ENCODE data around the gene BLOC1S4.

DNA sequence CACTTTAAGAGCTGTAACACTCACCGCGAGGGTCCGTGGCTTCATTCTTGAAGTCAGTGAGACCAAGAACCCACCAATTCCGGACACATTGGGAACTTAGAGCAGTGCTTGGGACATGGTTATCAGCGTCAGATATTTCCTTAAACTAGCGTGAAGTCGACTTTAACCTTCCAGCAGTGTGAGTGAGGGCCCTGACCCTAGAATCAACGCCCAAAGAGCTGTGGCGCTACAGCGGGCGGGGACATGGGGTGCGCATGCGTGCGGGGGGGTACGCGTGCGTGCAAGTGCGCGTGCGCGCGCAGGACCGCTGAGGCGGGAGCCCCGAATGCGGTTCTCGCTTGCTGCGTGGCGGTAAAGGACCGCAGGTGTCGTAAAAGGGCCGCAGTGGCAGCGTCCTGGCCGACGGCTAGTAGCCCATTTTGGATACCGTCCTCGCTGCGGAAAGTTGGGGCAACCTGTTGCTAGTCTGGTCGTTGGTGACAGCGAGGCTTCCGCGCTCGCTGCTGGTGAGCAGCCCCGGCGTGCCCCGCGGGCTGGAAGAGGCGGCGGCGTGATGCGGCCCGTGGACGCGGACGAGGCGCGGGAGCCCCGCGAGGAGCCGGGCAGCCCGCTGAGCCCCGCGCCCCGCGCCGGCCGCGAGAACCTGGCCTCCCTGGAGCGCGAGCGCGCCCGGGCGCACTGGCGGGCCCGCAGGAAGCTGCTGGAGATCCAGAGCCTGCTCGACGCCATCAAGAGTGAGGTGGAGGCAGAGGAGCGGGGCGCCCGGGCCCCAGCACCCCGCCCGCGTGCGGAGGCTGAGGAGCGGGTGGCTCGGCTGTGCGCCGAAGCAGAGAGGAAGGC, 42.1 kb upstream of the BLOC1S4 start:
- TF ChIP-seq, protein P1, sequence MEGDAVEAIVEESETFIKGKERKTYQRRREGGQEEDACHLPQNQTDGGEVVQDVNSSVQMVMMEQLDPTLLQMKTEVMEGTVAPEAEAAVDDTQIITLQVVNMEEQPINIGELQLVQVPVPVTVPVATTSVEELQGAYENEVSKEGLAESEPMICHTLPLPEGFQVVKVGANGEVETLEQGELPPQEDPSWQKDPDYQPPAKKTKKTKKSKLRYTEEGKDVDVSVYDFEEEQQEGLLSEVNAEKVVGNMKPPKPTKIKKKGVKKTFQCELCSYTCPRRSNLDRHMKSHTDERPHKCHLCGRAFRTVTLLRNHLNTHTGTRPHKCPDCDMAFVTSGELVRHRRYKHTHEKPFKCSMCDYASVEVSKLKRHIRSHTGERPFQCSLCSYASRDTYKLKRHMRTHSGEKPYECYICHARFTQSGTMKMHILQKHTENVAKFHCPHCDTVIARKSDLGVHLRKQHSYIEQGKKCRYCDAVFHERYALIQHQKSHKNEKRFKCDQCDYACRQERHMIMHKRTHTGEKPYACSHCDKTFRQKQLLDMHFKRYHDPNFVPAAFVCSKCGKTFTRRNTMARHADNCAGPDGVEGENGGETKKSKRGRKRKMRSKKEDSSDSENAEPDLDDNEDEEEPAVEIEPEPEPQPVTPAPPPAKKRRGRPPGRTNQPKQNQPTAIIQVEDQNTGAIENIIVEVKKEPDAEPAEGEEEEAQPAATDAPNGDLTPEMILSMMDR (IDR thresholded peaks at IDR 0.05), result peak in 2 of 4 experiments; percentile 1 to 18
- TF ChIP-seq POLR2A (IDR thresholded peaks at IDR 0.05), result peak; percentile 63 to 86

Data from uterus (tissue), 2 donors.